Spleen (tissue), 11 donors: ENCODE results near the gene PIGQ. TPM values are rescaled to one million over a fixed set of nuclear protein-coding genes. Genes with fewer than 3 reads are reported as not detected.

Experiments used
- DNase-seq: peaks from one replicate; pipeline ENCODE4 v3.0.0-alpha.2; 2020
- H3K27ac ChIP-seq, 8 donors: fragments of 200-600 bp; sonication (generic) in 7 of 8; 1 replicate in 4 of 8; 2 replicates in 4 of 8; pipeline versions ENCODE4 v1.5.0 to v1.8.0; 2016 to 2021; ENCODE audit warnings: inconsistent platforms in 4 of 8, mild to moderate bottlenecking in 4 of 8, moderate library complexity in 1 of 8
- H3K27me3 ChIP-seq, 7 donors: fragments of 200-600 bp; sonication (generic) in 6 of 7; replicated peaks in 1 of 7; 1 replicate in 4 of 7; 2 replicates in 3 of 7; pipeline versions ENCODE4 v1.5.0 to v1.8.0; 2016 to 2021; ENCODE audit warnings: inconsistent platforms in 3 of 7, mild to moderate bottlenecking in 1 of 7
- H3K36me3 ChIP-seq, 6 donors: fragments of 200-600 bp; sonication (generic) in 5 of 6; 1 replicate in 4 of 6; 2 replicates in 2 of 6; pipeline versions ENCODE4 v1.5.0 to v1.8.0; 2016 to 2021; ENCODE audit warnings: inconsistent platforms in 2 of 6
- H3K4me1 ChIP-seq, 6 donors: fragments of 200-600 bp; sonication (generic) in 5 of 6; 1 replicate in 3 of 6; 2 replicates in 3 of 6; pipeline versions ENCODE4 v1.5.0 to v1.8.0; 2016 to 2021; ENCODE audit warnings: inconsistent platforms in 3 of 6
- H3K4me3 ChIP-seq, 8 donors: fragments of 200-600 bp; sonication (generic) in 7 of 8; 1 replicate in 4 of 8; 2 replicates in 4 of 8; pipeline versions ENCODE4 v1.5.0 to v1.8.0; 2016 to 2021; ENCODE audit warnings: inconsistent platforms in 4 of 8, mild to moderate bottlenecking in 4 of 8, moderate library complexity in 2 of 8
- H3K9me3 ChIP-seq, 8 donors: fragments of 200-600 bp; sonication (generic) in 7 of 8; 1 replicate in 4 of 8; 2 replicates in 4 of 8; pipeline versions ENCODE4 v1.5.0 to v1.8.0; 2016 to 2021; ENCODE audit warnings: inconsistent platforms in 4 of 8
- POLR2A ChIP-seq, 3 donors: fragments of 450-650 bp; IDR thresholded peaks; one replicate each; pipeline ENCODE4 v1.5.1; 2017; ENCODE audit warnings: antibody characterized with exemption in 3 of 3, mild to moderate bottlenecking in 1 of 3
- POLR2AphosphoS5 ChIP-seq, 3 donors: sonication (generic); formaldehyde crosslinking; IDR thresholded peaks; one replicate each; pipeline ENCODE4 v1.5.1; 2017; ENCODE audit warnings: antibody characterized with exemption in 3 of 3
- WGBS, 5 donors: extraction: QIAGEN DNeasy Blood & Tissue Kit in 3 of 5; methylation state at CpG; one replicate each; pipeline versions ENCODE4 v1.1.5 to v1.1.7; 2013 to 2018; 5-methylcytosine and 5-hydroxymethylcytosine counted together
- intact Hi-C: fragments of 100-400 bp; cut with DNase I; formaldehyde crosslinking; loops from one replicate; pipeline ENCODE4 v1.15.0; 2023; ENCODE audit warnings: low total_unique reads
- polyA plus RNA-seq, 3 donors: library from polyadenylated mRNA; stranded (reverse); fragments of 200-250 nt; gene quantifications; one replicate each; pipeline ENCODE4 v1.2.1, GENCODE V29; 2013
- total RNA-seq, 7 donors: library from RNA; depleted of rRNA in 3 of 7; stranded (reverse); fragments of >200 nt in 3 of 7; fragmentation: NEBNext Ultra II Directional in 4 of 7; extraction: Animal tissue kit (Norgen Biotek cat#: 25700) in 4 of 7; gene quantifications; one replicate each; pipeline versions ENCODE4 v1.1.0 to v1.2.1, GENCODE V29; 2016 to 2021
- TF ChIP-seq, protein P1 (sequence below), 11 experiments: fragments of 200-600 bp in 7 of 11; fragments of 450-650 bp in 4 of 11; sonication (generic) in 4 of 11; IDR thresholded peaks in 8 of 11; conservative IDR thresholded peaks in 3 of 11; 1 replicate in 7 of 11; 2 replicates in 4 of 11; pipeline versions ENCODE4 v1.4.0 to v1.8.0; 2016 to 2021; ENCODE audit warnings: antibody characterized with exemption in 11 of 11, inconsistent platforms in 4 of 11, mild to moderate bottlenecking in 1 of 11
- donor health status: healthy with polysubstance abuse.
- donor health status: DM: no; HTN: no; CAD: no; lungs with moderate emphysema.
- donor health status: DM: no; HTN: no; CAD: no.
- donor health status: Bipolar disorder and iron deficiency.
- donor health status: healthy.
- donor health status: DM: no; HTN: no; CAD: no.
- donor health status: DM: yes; HTN: yes; CAD: no.

The PIGQ gene
- total and polyA plus RNA-seq, 10 donors: 20.7 to 70.5 (median 39.8) TPM

DNA sequence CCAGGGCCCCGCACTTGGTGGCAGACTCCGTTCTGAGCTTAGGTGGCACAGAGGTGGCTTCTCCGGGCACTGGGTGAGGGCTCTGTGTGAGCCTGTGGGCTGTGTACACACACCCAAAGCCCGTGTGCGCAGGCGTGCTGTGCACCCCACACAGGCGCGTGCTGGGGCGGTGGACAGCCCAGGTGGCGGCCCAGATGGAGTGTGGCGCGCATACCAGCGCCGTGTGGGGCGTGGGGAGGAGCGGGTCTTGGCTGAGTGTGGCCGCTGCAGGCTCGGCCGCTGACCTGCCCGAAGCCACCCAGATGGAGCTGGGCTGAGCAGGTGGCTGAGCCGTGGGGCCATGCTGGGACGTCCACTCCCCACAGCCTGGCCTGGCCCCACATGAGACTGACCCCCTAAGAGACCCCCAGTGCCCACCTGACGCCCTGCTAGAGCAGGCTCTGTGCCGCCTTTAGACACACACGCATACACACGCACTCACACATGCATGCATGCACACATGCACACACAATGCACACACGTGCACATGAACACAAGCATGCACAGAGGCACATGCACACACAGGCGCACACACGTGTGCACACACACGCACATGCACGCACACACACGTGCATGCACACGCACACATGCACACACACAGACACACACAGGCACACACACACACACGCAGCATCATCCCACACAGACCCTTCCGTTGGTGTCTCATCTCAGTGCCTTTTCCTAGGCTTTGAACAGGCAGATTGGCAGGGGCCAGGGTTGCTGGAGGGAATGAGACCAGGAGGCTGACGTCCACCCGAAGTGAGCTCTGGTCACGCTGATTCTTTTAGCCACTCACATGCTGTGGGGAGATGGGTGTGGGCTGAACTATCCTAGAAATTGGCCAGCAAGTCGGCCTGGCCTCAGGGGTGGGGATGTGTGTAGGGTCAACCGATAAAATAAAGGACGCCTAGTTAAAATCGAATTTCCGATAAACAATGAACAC lies 7.5 kb upstream of the PIGQ start:
- H3K36me3 ChIP-seq: no peaks in the 10 kb centered on the region
- DNase-seq: no peak
- H3K27me3 ChIP-seq: peaks cover 10 to 51% (median 37%) of the 10 kb centered on the region in 7 donors
- H3K4me3 ChIP-seq: no peak overlapping the region
- TF ChIP-seq, protein P1, sequence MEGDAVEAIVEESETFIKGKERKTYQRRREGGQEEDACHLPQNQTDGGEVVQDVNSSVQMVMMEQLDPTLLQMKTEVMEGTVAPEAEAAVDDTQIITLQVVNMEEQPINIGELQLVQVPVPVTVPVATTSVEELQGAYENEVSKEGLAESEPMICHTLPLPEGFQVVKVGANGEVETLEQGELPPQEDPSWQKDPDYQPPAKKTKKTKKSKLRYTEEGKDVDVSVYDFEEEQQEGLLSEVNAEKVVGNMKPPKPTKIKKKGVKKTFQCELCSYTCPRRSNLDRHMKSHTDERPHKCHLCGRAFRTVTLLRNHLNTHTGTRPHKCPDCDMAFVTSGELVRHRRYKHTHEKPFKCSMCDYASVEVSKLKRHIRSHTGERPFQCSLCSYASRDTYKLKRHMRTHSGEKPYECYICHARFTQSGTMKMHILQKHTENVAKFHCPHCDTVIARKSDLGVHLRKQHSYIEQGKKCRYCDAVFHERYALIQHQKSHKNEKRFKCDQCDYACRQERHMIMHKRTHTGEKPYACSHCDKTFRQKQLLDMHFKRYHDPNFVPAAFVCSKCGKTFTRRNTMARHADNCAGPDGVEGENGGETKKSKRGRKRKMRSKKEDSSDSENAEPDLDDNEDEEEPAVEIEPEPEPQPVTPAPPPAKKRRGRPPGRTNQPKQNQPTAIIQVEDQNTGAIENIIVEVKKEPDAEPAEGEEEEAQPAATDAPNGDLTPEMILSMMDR (IDR thresholded peaks at IDR 0.05 in 8 of 11, conservative IDR thresholded peaks at IDR 0.05 in 3 of 11): no peak
- no peak for TF ChIP-seq POLR2AphosphoS5 (IDR thresholded peaks at IDR 0.05)
- no peak for TF ChIP-seq POLR2A (IDR thresholded peaks at IDR 0.05)
- peaks cover 16 to 47% (median 28%) of the 10 kb centered on the region in 6 donors for H3K4me1 ChIP-seq
- H3K27ac ChIP-seq: no peak overlapping the region
- intact Hi-C loops: no loop called here
- 86 to 91% (median 88%) methylated on average over 31 to 43 of the region's 43 CpGs for WGBS, 5 donors
- no peaks in the 10 kb centered on the region for H3K9me3 ChIP-seq

GRCh38 chr16:563072-563644 lies 6.6 kb upstream of the PIGQ start:
- H3K27ac ChIP-seq: no peak overlapping the region
- 84 to 88% (median 86%) methylated on average over 19 to 30 of the region's 30 CpGs for WGBS, 5 donors
- no peak for DNase-seq
- no peaks in the 10 kb centered on the region for H3K36me3 ChIP-seq
- no peaks in the 10 kb centered on the region for H3K9me3 ChIP-seq
- no peak for TF ChIP-seq POLR2AphosphoS5 (IDR thresholded peaks at IDR 0.05)
- no peak for TF ChIP-seq POLR2A (IDR thresholded peaks at IDR 0.05)
- TF ChIP-seq, protein P1 (IDR thresholded peaks at IDR 0.05 in 8 of 11, conservative IDR thresholded peaks at IDR 0.05 in 3 of 11): no peak
- peaks cover 24 to 56% (median 37%) of the 10 kb centered on the region in 6 donors for H3K4me1 ChIP-seq
- H3K27me3 ChIP-seq: peaks cover 10 to 42% (median 37%) of the 10 kb centered on the region in 7 donors
- H3K4me3 ChIP-seq: no peak overlapping the region
- intact Hi-C loops: no loop called here

DNA sequence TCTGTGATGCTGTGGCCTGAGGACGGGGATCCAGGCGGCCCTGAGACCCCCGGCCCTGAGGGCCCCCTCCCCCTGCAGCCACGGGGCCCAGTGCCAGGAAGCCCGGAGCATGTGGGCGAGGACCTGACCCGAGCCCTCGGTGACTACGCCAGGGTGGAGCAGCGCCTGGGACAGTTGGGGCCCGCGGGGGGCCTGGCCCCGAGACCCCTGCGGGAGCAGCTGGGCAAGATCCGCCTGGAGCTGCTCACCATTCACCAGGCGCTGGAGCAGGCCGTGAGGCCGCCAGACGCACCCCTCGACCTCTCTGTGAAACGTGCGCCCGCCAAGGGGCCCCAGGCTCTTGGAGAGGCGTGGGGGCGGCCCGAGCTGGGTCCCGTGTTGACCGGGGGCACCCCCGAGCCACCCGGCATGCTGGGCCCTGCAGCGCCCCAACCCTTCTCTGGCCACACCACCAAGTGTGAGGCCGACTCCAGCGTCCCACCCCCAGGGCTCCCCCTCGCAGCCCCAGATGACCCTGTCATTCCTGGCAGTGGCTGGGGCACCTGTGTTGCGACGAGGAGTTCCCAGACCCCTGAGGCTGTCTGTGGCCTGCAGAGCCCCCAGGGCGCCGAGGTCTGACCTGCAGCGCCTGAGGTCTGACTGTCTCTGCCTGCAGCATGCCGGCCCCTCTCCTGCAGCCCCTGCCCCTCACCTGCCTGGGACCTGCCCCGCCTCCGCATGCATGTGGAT lies 4.9 kb upstream of the PIGQ start:
- peaks cover 3 to 25% (median 22%) of the 10 kb centered on the region in 7 donors for H3K27me3 ChIP-seq
- H3K36me3 ChIP-seq: no peaks in the 10 kb centered on the region
- no peak overlapping the region for H3K4me3 ChIP-seq
- 86 to 95% (median 90%) methylated on average over 3 to 42 of the region's 42 CpGs for WGBS, 5 donors
- DNase-seq: no peak
- peaks cover 35 to 60% (median 44%) of the 10 kb centered on the region in 6 donors for H3K4me1 ChIP-seq
- H3K27ac ChIP-seq: no peak overlapping the region
- no peaks in the 10 kb centered on the region for H3K9me3 ChIP-seq
- TF ChIP-seq, protein P1 (IDR thresholded peaks at IDR 0.05 in 8 of 11, conservative IDR thresholded peaks at IDR 0.05 in 3 of 11): no peak
- TF ChIP-seq POLR2AphosphoS5 (IDR thresholded peaks at IDR 0.05) (no peak), POLR2A (IDR thresholded peaks at IDR 0.05) (no peak)
- intact Hi-C loops: no loop called here
